MM.1S (cell line): ENCODE measurements around the gene KCNK10.

Experiments used
- DNase-seq: peaks from one replicate; pipeline ENCODE4 v3.0.0-alpha.2; 2015
- H2AFZ ChIP-seq: fragments of 300-600 bp; sonication (generic); 2 replicates; pipeline ENCODE4 v1.6.0; 2016; ENCODE audit warnings: antibody characterized with exemption, low read length
- H3F3A ChIP-seq: fragments of 300-600 bp; sonication (generic); 2 replicates; pipeline ENCODE4 v1.6.1; 2016; ENCODE audit warnings: mild to moderate bottlenecking, antibody characterized with exemption, low read length, moderate library complexity, mixed read lengths; ENCODE audit not compliant: insufficient read depth
- H3K27ac ChIP-seq: fragments of 300-600 bp; sonication (generic); 2 replicates; pipeline ENCODE4 v1.5.1; 2016; ENCODE audit warnings: mild to moderate bottlenecking, low read length
- H3K27me3 ChIP-seq: fragments of 300-600 bp; sonication (generic); replicated peaks from 2 replicates; pipeline ENCODE4 v1.6.0; 2016; ENCODE audit warnings: low read length; ENCODE audit not compliant: insufficient read depth
- H3K36me3 ChIP-seq: fragments of 300-600 bp; sonication (generic); replicated peaks from 2 replicates; pipeline ENCODE4 v1.6.1; 2016; ENCODE audit warnings: mild to moderate bottlenecking, low read length, mixed read lengths; ENCODE audit not compliant: insufficient read depth
- H3K4me1 ChIP-seq: fragments of 300-600 bp; sonication (generic); 2 replicates; pipeline ENCODE4 v1.6.1; 2016; ENCODE audit warnings: low read length, mixed read lengths
- H3K4me2 ChIP-seq: fragments of 300-600 bp; sonication (generic); 2 replicates; pipeline ENCODE4 v1.6.0; 2016; ENCODE audit warnings: low read depth, low read length
- H3K4me3 ChIP-seq: fragments of 300-600 bp; sonication (generic); 2 replicates; pipeline ENCODE4 v1.5.1; 2016; ENCODE audit warnings: low read length, mixed read lengths
- H3K79me2 ChIP-seq: fragments of 300-600 bp; sonication (generic); 2 replicates; pipeline ENCODE4 v1.6.1; 2016; ENCODE audit warnings: mixed run types, low read length, mixed read lengths
- H3K9ac ChIP-seq: fragments of 300-600 bp; sonication (generic); 2 replicates; pipeline ENCODE4 v1.6.1; 2016; ENCODE audit warnings: low read length, mixed read lengths
- H3K9me2 ChIP-seq: fragments of 300-600 bp; sonication (generic); replicated peaks from 2 replicates; pipeline ENCODE4 v1.6.1; 2016; ENCODE audit warnings: mild to moderate bottlenecking, low read length, mixed read lengths; ENCODE audit not compliant: insufficient read depth
- H3K9me3 ChIP-seq: fragments of 300-600 bp; sonication (generic); replicated peaks from 2 replicates; pipeline ENCODE4 v1.6.1; 2016; ENCODE audit warnings: mild to moderate bottlenecking, low read length, mixed read lengths; ENCODE audit not compliant: insufficient read depth
- H4K20me1 ChIP-seq: fragments of 300-600 bp; sonication (generic); 2 replicates; pipeline ENCODE4 v1.6.1; 2016; ENCODE audit warnings: mild to moderate bottlenecking, low read length, moderate library complexity, mixed read lengths; ENCODE audit not compliant: insufficient read depth
- CTCF ChIP-seq: fragments of 300-600 bp; sonication (generic); IDR thresholded peaks from 2 replicates; pipeline ENCODE4 v1.5.1; 2016; ENCODE audit warnings: antibody characterized with exemption, low read length, mixed read lengths
- EZH2 ChIP-seq: fragments of 300-600 bp; sonication (generic); optimal IDR thresholded peaks from 2 replicates; pipeline ENCODE3; 2017; ENCODE audit warnings: low read depth, mild to moderate bottlenecking, antibody characterized with exemption, low read length, mixed read lengths
- EZH2phosphoT487 ChIP-seq: fragments of 300-600 bp; sonication (generic); IDR thresholded peaks from 2 replicates; pipeline ENCODE4 v1.6.1; 2018; ENCODE audit warnings: antibody characterized with exemption, low read length

Gene KCNK10

GRCh38 chr14:88321692-88322503, 1.2 kb downstream of the KCNK10 start:
- H3K4me2 ChIP-seq, result no peak overlapping the region
- H3K9me3 ChIP-seq, result no peaks in the 10 kb centered on the region
- H3K27me3 ChIP-seq, result no peaks in the 10 kb centered on the region
- no peaks in the 10 kb centered on the region for H3K9me2 ChIP-seq
- no peak overlapping the region for H2AFZ ChIP-seq
- TF ChIP-seq EZH2 (no peak), EZH2phosphoT487 (no peak), CTCF (no peak)
- no peaks in the 10 kb centered on the region for H3K4me1 ChIP-seq
- H3F3A ChIP-seq, result no peaks in the 10 kb centered on the region
- no peak overlapping the region for H3K4me3 ChIP-seq
- no peak overlapping the region for H3K9ac ChIP-seq
- H4K20me1 ChIP-seq, result no peaks in the 10 kb centered on the region
- H3K36me3 ChIP-seq, result no peaks in the 10 kb centered on the region
- no peaks in the 10 kb centered on the region for H3K79me2 ChIP-seq
- H3K27ac ChIP-seq, result no peak overlapping the region
- no peak for DNase-seq

GRCh38 chr14:88318406-88318805, 4.7 kb downstream of the KCNK10 start:
- no peak for TF ChIP-seq EZH2phosphoT487
- no peak for TF ChIP-seq CTCF
- TF ChIP-seq EZH2, result no peak
- H2AFZ ChIP-seq, result no peak overlapping the region
- H3F3A ChIP-seq, result no peaks in the 10 kb centered on the region
- no peaks in the 10 kb centered on the region for H3K79me2 ChIP-seq
- H3K9me3 ChIP-seq, result no peaks in the 10 kb centered on the region
- H3K27me3 ChIP-seq, result no peaks in the 10 kb centered on the region
- no peaks in the 10 kb centered on the region for H3K9me2 ChIP-seq
- H3K36me3 ChIP-seq, result no peaks in the 10 kb centered on the region
- H3K27ac ChIP-seq, result no peak overlapping the region
- H3K4me1 ChIP-seq, result no peaks in the 10 kb centered on the region
- no peak overlapping the region for H3K4me2 ChIP-seq
- DNase-seq, result no peak
- no peaks in the 10 kb centered on the region for H4K20me1 ChIP-seq
- no peak overlapping the region for H3K4me3 ChIP-seq
- H3K9ac ChIP-seq, result no peak overlapping the region

GRCh38 chr14:88316521-88316920, 6.5 kb downstream of the KCNK10 start:
- Histone ChIP-seq H3K27ac (no peak overlapping the region), H3K9me2 (no peaks in the 10 kb centered on the region), H2AFZ (no peak overlapping the region), H4K20me1 (no peaks in the 10 kb centered on the region), H3K9me3 (no peaks in the 10 kb centered on the region), H3K9ac (no peak overlapping the region), H3K4me2 (no peak overlapping the region), H3F3A (no peaks in the 10 kb centered on the region), H3K36me3 (no peaks in the 10 kb centered on the region), H3K27me3 (no peaks in the 10 kb centered on the region), H3K4me1 (no peaks in the 10 kb centered on the region), H3K4me3 (no peak overlapping the region), H3K79me2 (no peaks in the 10 kb centered on the region)
- no peak for DNase-seq
- TF ChIP-seq CTCF, result no peak
